Ovary (tissue), 3 donors: ENCODE measurements around the gene LRRC8C.

Experiments used
- CTCF ChIP-seq, 3 donors: fragments of 450-650 bp in 2 of 3; fragments of 200-600 bp in 1 of 3; IDR thresholded peaks; one replicate each; pipeline versions ENCODE4 v1.5.1 to v1.8.0; 2016 to 2022; ENCODE audit warnings: antibody characterized with exemption in 3 of 3, mild to moderate bottlenecking in 1 of 3
- POLR2A ChIP-seq: fragments of 450-650 bp; IDR thresholded peaks from one replicate; pipeline ENCODE4 v1.6.1; 2017; ENCODE audit warnings: antibody characterized with exemption, mild to moderate bottlenecking, moderate library complexity
- donor health status: DM: no; HTN: no; CAD: no.

GRCh38 chr1:89697383-89697782 is 64.5 kb downstream of the LRRC8C start:
- TF ChIP-seq CTCF (IDR thresholded peaks at IDR 0.05) (no peak), POLR2A (no peak)
